H9 (cell line): ENCODE measurements around the gene ZNF655. TPM values are rescaled to one million over a fixed set of nuclear protein-coding genes. Genes with fewer than 3 reads are reported as not detected.

ENCODE experiments used
- DNase-seq: peaks from one replicate; pipeline ENCODE4 v3.0.0-alpha.2; 2017
- H2AFZ ChIP-seq: one replicate; pipeline ENCODE4 v1.6.1; 2013; ENCODE audit warnings: mild to moderate bottlenecking, low read length, control low read depth, moderate library complexity
- H2AK5ac ChIP-seq: 2 replicates; pipeline ENCODE4 v1.6.1; 2013; ENCODE audit warnings: low read length, control low read depth, mixed read lengths; ENCODE audit not compliant: insufficient read length
- H2BK120ac ChIP-seq: one replicate; pipeline ENCODE4 v1.6.1; 2013; ENCODE audit warnings: low read depth, mild to moderate bottlenecking, low read length, control low read depth, inconsistent platforms; ENCODE audit not compliant: poor library complexity, severe bottlenecking
- H2BK12ac ChIP-seq: 2 replicates; pipeline ENCODE4 v1.6.1; 2013; ENCODE audit warnings: low read length, control low read depth, mixed read lengths, low read depth; ENCODE audit not compliant: insufficient read length
- H2BK15ac ChIP-seq: 2 replicates; pipeline ENCODE4 v1.6.1; 2013; ENCODE audit warnings: low read depth, low read length, control low read depth
- H2BK20ac ChIP-seq: one replicate; pipeline ENCODE4 v1.6.1; 2013; ENCODE audit warnings: low read depth, mild to moderate bottlenecking, low read length, control low read depth, inconsistent platforms; ENCODE audit not compliant: poor library complexity, severe bottlenecking
- H2BK5ac ChIP-seq: 2 replicates; pipeline ENCODE4 v1.6.1; 2013; ENCODE audit warnings: low read length, control low read depth, mixed read lengths; ENCODE audit not compliant: insufficient read length
- H3K14ac ChIP-seq: 2 replicates; pipeline ENCODE4 v1.6.1; 2013; ENCODE audit warnings: low read length, control low read depth; ENCODE audit not compliant: insufficient read depth
- H3K18ac ChIP-seq: 2 replicates; pipeline ENCODE4 v1.6.1; 2013; ENCODE audit warnings: low read depth, mild to moderate bottlenecking, mixed read lengths, low read length, control low read depth; ENCODE audit not compliant: insufficient read length
- H3K23ac ChIP-seq: 2 replicates; pipeline ENCODE4 v1.6.1; 2013; ENCODE audit warnings: low read length, control low read depth, mixed read lengths, low read depth; ENCODE audit not compliant: insufficient read length
- H3K23me2 ChIP-seq: 2 replicates; pipeline ENCODE4 v1.6.1; 2013; ENCODE audit warnings: low read depth, mild to moderate bottlenecking, mixed read lengths, low read length, control low read depth; ENCODE audit not compliant: insufficient read length, poor library complexity, severe bottlenecking
- H3K27ac ChIP-seq: 2 replicates; pipeline ENCODE4 v1.5.1; 2013; ENCODE audit warnings: low read length, control low read depth, mixed read lengths, low read depth; ENCODE audit not compliant: insufficient read length
- H3K27me3 ChIP-seq: 2 replicates; pipeline ENCODE4 v1.6.1; 2013; ENCODE audit warnings: low read length, control low read depth, inconsistent platforms; ENCODE audit not compliant: insufficient read depth
- H3K4ac ChIP-seq: 2 replicates; pipeline ENCODE4 v1.6.1; 2013; ENCODE audit warnings: low read depth, mild to moderate bottlenecking, control low read depth, inconsistent platforms, low read length, moderate library complexity
- H3K4me1 ChIP-seq: 2 replicates; pipeline ENCODE4 v1.6.1; 2013; ENCODE audit warnings: low read length, control low read depth, inconsistent platforms; ENCODE audit not compliant: insufficient read depth
- H3K4me2 ChIP-seq: 2 replicates; pipeline ENCODE4 v1.6.1; 2013; ENCODE audit warnings: low read length, control low read depth, mixed read lengths; ENCODE audit not compliant: insufficient read length, insufficient read depth
- H3K56ac ChIP-seq: 2 replicates; pipeline ENCODE4 v1.6.1; 2013; ENCODE audit warnings: low read depth, mild to moderate bottlenecking, mixed read lengths, low read length, control low read depth; ENCODE audit not compliant: insufficient read length
- H3K79me1 ChIP-seq: 2 replicates; pipeline ENCODE4 v1.6.1; 2013; ENCODE audit warnings: low read depth, mild to moderate bottlenecking, moderate library complexity, low read length, control low read depth, inconsistent platforms; ENCODE audit not compliant: insufficient read depth, poor library complexity, severe bottlenecking
- H3K79me2 ChIP-seq: 2 replicates; pipeline ENCODE4 v1.6.1; 2013; ENCODE audit warnings: low read length, control low read depth, inconsistent platforms; ENCODE audit not compliant: insufficient read depth
- H3K9ac ChIP-seq: 2 replicates; pipeline ENCODE4 v1.6.1; 2013; ENCODE audit warnings: low read length, control low read depth, mixed read lengths; ENCODE audit not compliant: insufficient read length; ENCODE audit errors: extremely low read depth
- H3K9me3 ChIP-seq: one replicate; pipeline ENCODE4 v1.6.1; 2013; ENCODE audit warnings: low read depth, low read length, inconsistent platforms; ENCODE audit not compliant: control insufficient read depth
- H3T11ph ChIP-seq: one replicate; pipeline ENCODE4 v1.6.1; 2013; ENCODE audit warnings: mild to moderate bottlenecking, low read length, control low read depth, inconsistent platforms
- H4K20me1 ChIP-seq: one replicate; pipeline ENCODE4 v1.6.1; 2013; ENCODE audit not compliant: control insufficient read depth, insufficient read length, insufficient read depth
- H4K5ac ChIP-seq: 2 replicates; pipeline ENCODE4 v1.6.1; 2013; ENCODE audit warnings: low read depth, mild to moderate bottlenecking, mixed read lengths, low read length, control low read depth; ENCODE audit not compliant: insufficient read length
- H4K8ac ChIP-seq: replicated peaks from 2 replicates; pipeline ENCODE4 v1.6.1; 2013; ENCODE audit warnings: low read length, control low read depth, mixed read lengths, low read depth; ENCODE audit not compliant: insufficient read length
- H4K91ac ChIP-seq: 2 replicates; pipeline ENCODE4 v1.6.1; 2013; ENCODE audit warnings: low read depth, mild to moderate bottlenecking, moderate library complexity, mixed read lengths, low read length, control low read depth; ENCODE audit not compliant: insufficient read length
- H3K27ac Mint-ChIP-seq, 3 experiments: 2 replicates in 2 of 3; 3 replicates in 1 of 3; pipeline ENCODE4 v1.8.0; 2020 to 2021; ENCODE audit warnings: mixed read lengths in 3 of 3, mild to moderate bottlenecking in 1 of 3, moderate library complexity in 1 of 3
- H3K27me3 Mint-ChIP-seq: 2 replicates; pipeline ENCODE4 v1.8.0; 2021; ENCODE audit warnings: low read depth, mild to moderate bottlenecking, moderate library complexity, mixed read lengths
- H3K36me3 Mint-ChIP-seq, 3 experiments: 2 replicates in 2 of 3; 3 replicates in 1 of 3; pipeline ENCODE4 v1.8.0; 2020 to 2021; ENCODE audit warnings: low read depth in 3 of 3, mixed read lengths in 3 of 3; ENCODE audit not compliant: insufficient read depth in 1 of 3
- H3K4me1 Mint-ChIP-seq, 2 experiments: 2 replicates each; pipeline ENCODE4 v1.8.0; 2020; ENCODE audit warnings: mixed read lengths in 2 of 2
- H3K4me3 Mint-ChIP-seq, 2 experiments: 2 replicates in 1 of 2; 3 replicates in 1 of 2; pipeline ENCODE4 v1.8.0; 2020 to 2021; ENCODE audit warnings: mild to moderate bottlenecking in 2 of 2, mixed read lengths in 2 of 2, moderate library complexity in 1 of 2
- H3K9me3 Mint-ChIP-seq, 2 experiments: 2 replicates in 1 of 2; 3 replicates in 1 of 2; pipeline ENCODE4 v1.8.0; 2020; ENCODE audit warnings: mild to moderate bottlenecking in 2 of 2, mixed read lengths in 2 of 2, moderate library complexity in 1 of 2
- CTCF ChIP-seq: fragments of 200-600 bp; sonication (generic); conservative IDR thresholded peaks from 3 replicates; pipeline ENCODE4 v1.8.0; 2021; ENCODE audit warnings: antibody characterized with exemption, mild to moderate bottlenecking
- WGBS: extraction: QIAGEN DNeasy Blood & Tissue Kit; methylation state at CpG from one replicate; pipeline ENCODE4 v1.1.7; 2013; ENCODE audit warnings: missing lambda C conversion rate, low lambda C conversion rate, mixed read lengths; ENCODE audit not compliant: insufficient read length; ENCODE audit errors: extremely low coverage; 5-methylcytosine and 5-hydroxymethylcytosine counted together
- total RNA-seq: library from RNA; stranded (reverse); gene quantifications from 2 replicates; pipeline ENCODE4 v1.2.1, GENCODE V29; 2021

The ZNF655 gene
- total RNA-seq, 1 experiment from 2014 or later = 49.2 TPM

GRCh38 chr7:99521399-99521798, 37.0 kb upstream of the ZNF655 start:
- H3K18ac ChIP-seq = no peak overlapping the region
- no peak overlapping the region for H3K27ac Mint-ChIP-seq
- no peak overlapping the region for H4K91ac ChIP-seq
- H2AK5ac ChIP-seq = no peak overlapping the region
- no peak overlapping the region for H3T11ph ChIP-seq
- H3K27ac ChIP-seq = no peak overlapping the region
- no peaks in the 10 kb centered on the region for H3K27me3 Mint-ChIP-seq
- H2BK5ac ChIP-seq = no peak overlapping the region
- no CpG with 5 or more reads among the region's 3 CpGs for WGBS
- no peak overlapping the region for H2AFZ ChIP-seq
- H3K79me1 ChIP-seq = no peaks in the 10 kb centered on the region
- H3K23ac ChIP-seq = no peak overlapping the region
- no peak for TF ChIP-seq CTCF
- H3K23me2 ChIP-seq = no peaks in the 10 kb centered on the region
- no peaks in the 10 kb centered on the region for H3K4me1 Mint-ChIP-seq
- H3K4me1 ChIP-seq = no peaks in the 10 kb centered on the region
- H3K9ac ChIP-seq = no peak overlapping the region
- H2BK20ac ChIP-seq = no peak overlapping the region
- no peaks in the 10 kb centered on the region for H3K79me2 ChIP-seq
- no peak overlapping the region for H4K5ac ChIP-seq
- H4K20me1 ChIP-seq = no peaks in the 10 kb centered on the region
- H3K4me3 Mint-ChIP-seq = no peak overlapping the region
- H3K36me3 Mint-ChIP-seq = peaks cover 30 to 53% (median 45%) of the 10 kb centered on the region in 3 experiments
- H3K4me2 ChIP-seq = no peak overlapping the region
- H2BK15ac ChIP-seq = no peak overlapping the region
- no peak overlapping the region for H4K8ac ChIP-seq
- H3K27me3 ChIP-seq = no peaks in the 10 kb centered on the region
- DNase-seq = no peak
- no peak overlapping the region for H3K4ac ChIP-seq
- no peaks in the 10 kb centered on the region for H3K9me3 ChIP-seq
- no peak overlapping the region for H2BK12ac ChIP-seq
- H2BK120ac ChIP-seq = no peak overlapping the region
- H3K56ac ChIP-seq = no peak overlapping the region
- H3K9me3 Mint-ChIP-seq = no peaks in the 10 kb centered on the region
- no peak overlapping the region for H3K14ac ChIP-seq
